GM23338 (cell line): ENCODE results near the gene GFRA1. TPM values are rescaled to one million over a fixed set of nuclear protein-coding genes. Genes with fewer than 3 reads are reported as not detected.

Source experiments
- ATAC-seq: fragments of 200-7000 bp; cut with Tn5 transposase; 3 replicates; pipeline ENCODE4 v1.9.1; 2020
- DNase-seq: peaks from one replicate; pipeline ENCODE4 v3.0.0-alpha.2; 2015; ENCODE audit warnings: low spot score
- H2AFZ ChIP-seq: fragments of 200-600 bp; sonication (generic); 2 replicates; pipeline ENCODE4 v1.8.0; 2016; ENCODE audit warnings: antibody characterized with exemption, mild to moderate bottlenecking, moderate library complexity
- H3F3A ChIP-seq: fragments of 200-600 bp; sonication (generic); replicated peaks from 2 replicates; pipeline ENCODE4 v1.8.0; 2017; ENCODE audit warnings: antibody characterized with exemption, mixed run types, low read depth
- H3K27ac ChIP-seq: fragments of 200-600 bp; sonication (generic); 2 replicates; pipeline ENCODE4 v1.6.1; 2016; ENCODE audit warnings: low read depth
- H3K27me3 ChIP-seq: fragments of 200-600 bp; sonication (generic); 2 replicates; pipeline ENCODE4 v1.8.0; 2016; ENCODE audit warnings: mild to moderate bottlenecking, mixed run types, moderate library complexity; ENCODE audit not compliant: insufficient read depth
- H3K36me3 ChIP-seq: fragments of 200-600 bp; sonication (generic); 2 replicates; pipeline ENCODE4 v1.8.0; 2016; ENCODE audit warnings: mild to moderate bottlenecking; ENCODE audit not compliant: insufficient read depth
- H3K4me1 ChIP-seq: fragments of 200-600 bp; sonication (generic); 2 replicates; pipeline ENCODE4 v1.8.0; 2016; ENCODE audit warnings: mild to moderate bottlenecking, moderate library complexity; ENCODE audit not compliant: insufficient read depth
- H3K4me2 ChIP-seq: fragments of 200-600 bp; sonication (generic); 2 replicates; pipeline ENCODE4 v1.7.1; 2017; ENCODE audit warnings: mixed run types
- H3K4me3 ChIP-seq: fragments of 200-600 bp; sonication (generic); 2 replicates; pipeline ENCODE4 v1.6.1; 2016; ENCODE audit warnings: mixed run types
- H3K79me2 ChIP-seq: fragments of 200-600 bp; sonication (generic); replicated peaks from 2 replicates; pipeline ENCODE4 v1.8.0; 2017; ENCODE audit warnings: mild to moderate bottlenecking; ENCODE audit not compliant: insufficient read depth
- H3K9me2 ChIP-seq: fragments of 200-600 bp; sonication (generic); 2 replicates; pipeline ENCODE4 v1.8.0; 2017; ENCODE audit not compliant: insufficient read depth
- H4K20me1 ChIP-seq: fragments of 200-600 bp; sonication (generic); replicated peaks from 2 replicates; pipeline ENCODE4 v1.8.0; 2017; ENCODE audit warnings: mild to moderate bottlenecking; ENCODE audit not compliant: insufficient read depth
- H3K27ac Mint-ChIP-seq: 2 replicates; pipeline ENCODE4 v1.8.0; 2020; ENCODE audit warnings: inconsistent platforms, mild to moderate bottlenecking, moderate library complexity, mixed read lengths
- H3K27me3 Mint-ChIP-seq: 3 replicates; pipeline ENCODE4 v1.8.0; 2022; ENCODE audit warnings: low read depth, mild to moderate bottlenecking, moderate library complexity, mixed read lengths, inconsistent platforms; ENCODE audit not compliant: insufficient read depth, poor library complexity
- H3K36me3 Mint-ChIP-seq: 3 replicates; pipeline ENCODE4 v1.8.0; 2021; ENCODE audit warnings: low read depth, mild to moderate bottlenecking, inconsistent platforms, moderate library complexity, mixed read lengths
- H3K4me1 Mint-ChIP-seq: 3 replicates; pipeline ENCODE4 v1.8.0; 2020; ENCODE audit warnings: mild to moderate bottlenecking, inconsistent platforms, mixed read lengths
- H3K4me3 Mint-ChIP-seq: 3 replicates; pipeline ENCODE4 v1.8.0; 2021; ENCODE audit warnings: moderate library complexity, mild to moderate bottlenecking, inconsistent platforms, mixed read lengths
- H3K9me3 Mint-ChIP-seq: 3 replicates; pipeline ENCODE4 v1.8.0; 2020; ENCODE audit warnings: moderate library complexity, mild to moderate bottlenecking, inconsistent platforms, mixed read lengths
- CREB1 ChIP-seq: fragments of 250-450 bp; sonication (Bioruptor Pico); IDR thresholded peaks from 2 replicates; pipeline ENCODE4 v1.5.0; 2020; ENCODE audit warnings: low read depth, mild to moderate bottlenecking, moderate library complexity
- JUNB ChIP-seq: IDR thresholded peaks from one replicate; pipeline ENCODE4 v1.6.1; 2016; ENCODE audit warnings: antibody characterized with exemption; ENCODE audit not compliant: unreplicated experiment
- NANOG ChIP-seq: IDR thresholded peaks from 2 replicates; pipeline ENCODE4 v1.6.1; 2016; ENCODE audit warnings: antibody characterized with exemption, borderline replicate concordance
- ZNF114 ChIP-seq: fragments of 250-450 bp; sonication (Bioruptor Pico); IDR thresholded peaks from 2 replicates; pipeline ENCODE4 v1.5.0; 2020; ENCODE audit warnings: mild to moderate bottlenecking, moderate library complexity
- ZNF331 ChIP-seq: fragments of 250-450 bp; sonication (Bioruptor Pico); IDR thresholded peaks from 2 replicates; pipeline ENCODE4 v1.5.0; 2020; ENCODE audit warnings: low read depth, mild to moderate bottlenecking, moderate library complexity
- polyA plus RNA-seq: library from polyadenylated mRNA; unstranded; fragments of >200 nt; fragmentation: Nextera tagmentation; extraction: Ambion mirVana; gene quantifications from 2 replicates; pipeline ENCODE4 v1.2.1, GENCODE V29; 2016
- total RNA-seq: library from RNA; depleted of rRNA; stranded (reverse); fragments of >200 nt; shearing (Covaris generic); gene quantifications from 2 replicates; pipeline ENCODE4 v1.2.3, GENCODE V29; 2014
- TF ChIP-seq, protein P1 (sequence below): IDR thresholded peaks from one replicate; pipeline ENCODE4 v1.6.1; 2018; ENCODE audit warnings: antibody characterized with exemption; ENCODE audit not compliant: unreplicated experiment
- TF ChIP-seq, protein P2 (sequence below): IDR thresholded peaks from 2 replicates; pipeline ENCODE4 v1.6.1; 2016; ENCODE audit warnings: antibody characterized with exemption
- TF ChIP-seq, protein P3 (sequence below): fragments of 250-450 bp; sonication (Bioruptor Pico); IDR thresholded peaks from 2 replicates; pipeline ENCODE4 v1.5.0; 2020; ENCODE audit warnings: mild to moderate bottlenecking, moderate library complexity

Gene GFRA1
- total and polyA plus RNA-seq, 2 experiments from 2014 or later = 1.4 to 2.8 TPM

DNA sequence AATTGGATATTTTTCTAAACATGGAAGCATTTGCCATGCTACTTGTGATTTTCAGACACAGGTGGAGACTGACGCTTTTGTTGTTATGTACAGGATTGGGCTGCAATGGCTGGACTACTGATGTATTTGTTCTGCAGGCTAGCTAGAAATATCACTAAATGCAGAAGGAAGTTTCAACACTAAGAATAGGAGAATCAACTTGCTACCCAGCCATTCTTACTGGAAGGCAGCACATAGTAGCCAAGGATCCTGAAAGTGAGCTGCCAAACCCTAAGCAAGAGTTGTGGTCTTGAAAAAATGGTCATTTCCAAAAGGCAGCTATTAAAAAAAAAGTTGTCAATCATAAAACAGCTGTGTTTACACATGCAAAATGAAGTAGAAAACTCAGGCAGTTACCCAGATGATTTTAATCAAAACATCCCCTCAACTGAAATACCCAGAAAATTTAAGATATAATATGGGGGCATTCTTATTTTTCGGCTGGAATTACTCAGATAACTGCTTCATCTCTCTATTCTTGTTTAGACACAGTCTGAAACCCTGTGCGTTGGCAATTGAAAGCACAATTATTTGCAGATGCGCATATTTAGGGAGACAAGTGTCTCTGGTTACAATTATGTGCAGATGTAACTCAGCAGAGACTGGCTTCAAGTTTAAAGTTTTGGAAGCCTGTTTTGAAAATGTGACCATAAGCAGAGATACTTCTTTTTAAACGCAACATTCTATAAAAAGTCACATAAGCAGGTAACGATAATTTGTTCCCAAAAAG is 31.2 kb downstream of the GFRA1 start:
- Mint-ChIP-seq H3K4me1 (peaks cover 11% of the 10 kb centered on the region; the same call in 2 of the 3 replicates), H3K9me3 (no peaks in the 10 kb centered on the region), H3K27ac (no peak overlapping the region), H3K36me3 (no peaks in the 10 kb centered on the region), H3K27me3 (peaks cover 2% of the 10 kb centered on the region), H3K4me3 (no peak overlapping the region)
- Histone ChIP-seq H3K4me1 (no peaks in the 10 kb centered on the region), H3F3A (no peaks in the 10 kb centered on the region), H3K79me2 (no peaks in the 10 kb centered on the region), H4K20me1 (no peaks in the 10 kb centered on the region), H3K36me3 (no peaks in the 10 kb centered on the region), H3K9me2 (no peaks in the 10 kb centered on the region), H3K27me3 (no peaks in the 10 kb centered on the region), H2AFZ (no peak overlapping the region), H3K4me2 (no peak overlapping the region), H3K27ac (no peak overlapping the region), H3K4me3 (no peak overlapping the region)
- ATAC-seq = no peak
- DNase-seq = no peak
- no peak for TF ChIP-seq ZNF114 (CRISPR knock-in tag)

DNA sequence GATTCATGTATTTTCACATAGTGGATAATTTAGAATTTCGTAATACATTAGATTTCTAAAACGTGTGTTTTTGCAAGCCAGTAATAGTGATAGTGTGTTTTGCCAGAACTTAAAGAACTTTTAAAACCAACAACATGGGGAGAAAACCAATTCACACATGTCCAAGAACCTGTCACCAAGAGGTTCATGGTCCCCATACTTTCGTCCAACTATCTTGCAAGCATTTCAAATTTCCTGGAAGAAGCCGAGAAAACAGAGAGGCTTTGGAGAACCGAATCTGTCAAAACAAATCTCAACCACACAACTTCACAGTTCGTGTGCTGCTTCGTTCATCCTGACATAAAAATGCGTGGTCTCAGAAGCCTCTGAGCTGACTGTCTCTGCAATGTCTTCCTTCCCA is 31.9 kb downstream of the GFRA1 start:
- H3K9me3 Mint-ChIP-seq = no peaks in the 10 kb centered on the region; the same call in 2 of the 3 replicates
- Histone ChIP-seq H3K9me2 (no peaks in the 10 kb centered on the region), H3K4me3 (no peak overlapping the region), H3K36me3 (no peaks in the 10 kb centered on the region), H3F3A (no peaks in the 10 kb centered on the region), H3K79me2 (no peaks in the 10 kb centered on the region), H3K27me3 (no peaks in the 10 kb centered on the region), H2AFZ (no peak overlapping the region), H3K4me1 (no peaks in the 10 kb centered on the region), H4K20me1 (no peaks in the 10 kb centered on the region), H3K27ac (no peak overlapping the region), H3K4me2 (no peak overlapping the region)
- ATAC-seq (no peak), DNase-seq (no peak)
- H3K27ac Mint-ChIP-seq = no peak overlapping the region
- H3K27me3 Mint-ChIP-seq = peaks cover 2% of the 10 kb centered on the region
- no peaks in the 10 kb centered on the region for H3K36me3 Mint-ChIP-seq
- H3K4me1 Mint-ChIP-seq = peaks cover 11% of the 10 kb centered on the region; the same call in 2 of the 3 replicates
- H3K4me3 Mint-ChIP-seq = no peak overlapping the region
- TF ChIP-seq, protein P1, sequence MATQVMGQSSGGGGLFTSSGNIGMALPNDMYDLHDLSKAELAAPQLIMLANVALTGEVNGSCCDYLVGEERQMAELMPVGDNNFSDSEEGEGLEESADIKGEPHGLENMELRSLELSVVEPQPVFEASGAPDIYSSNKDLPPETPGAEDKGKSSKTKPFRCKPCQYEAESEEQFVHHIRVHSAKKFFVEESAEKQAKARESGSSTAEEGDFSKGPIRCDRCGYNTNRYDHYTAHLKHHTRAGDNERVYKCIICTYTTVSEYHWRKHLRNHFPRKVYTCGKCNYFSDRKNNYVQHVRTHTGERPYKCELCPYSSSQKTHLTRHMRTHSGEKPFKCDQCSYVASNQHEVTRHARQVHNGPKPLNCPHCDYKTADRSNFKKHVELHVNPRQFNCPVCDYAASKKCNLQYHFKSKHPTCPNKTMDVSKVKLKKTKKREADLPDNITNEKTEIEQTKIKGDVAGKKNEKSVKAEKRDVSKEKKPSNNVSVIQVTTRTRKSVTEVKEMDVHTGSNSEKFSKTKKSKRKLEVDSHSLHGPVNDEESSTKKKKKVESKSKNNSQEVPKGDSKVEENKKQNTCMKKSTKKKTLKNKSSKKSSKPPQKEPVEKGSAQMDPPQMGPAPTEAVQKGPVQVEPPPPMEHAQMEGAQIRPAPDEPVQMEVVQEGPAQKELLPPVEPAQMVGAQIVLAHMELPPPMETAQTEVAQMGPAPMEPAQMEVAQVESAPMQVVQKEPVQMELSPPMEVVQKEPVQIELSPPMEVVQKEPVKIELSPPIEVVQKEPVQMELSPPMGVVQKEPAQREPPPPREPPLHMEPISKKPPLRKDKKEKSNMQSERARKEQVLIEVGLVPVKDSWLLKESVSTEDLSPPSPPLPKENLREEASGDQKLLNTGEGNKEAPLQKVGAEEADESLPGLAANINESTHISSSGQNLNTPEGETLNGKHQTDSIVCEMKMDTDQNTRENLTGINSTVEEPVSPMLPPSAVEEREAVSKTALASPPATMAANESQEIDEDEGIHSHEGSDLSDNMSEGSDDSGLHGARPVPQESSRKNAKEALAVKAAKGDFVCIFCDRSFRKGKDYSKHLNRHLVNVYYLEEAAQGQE = no peak
- TF ChIP-seq, protein P2, sequence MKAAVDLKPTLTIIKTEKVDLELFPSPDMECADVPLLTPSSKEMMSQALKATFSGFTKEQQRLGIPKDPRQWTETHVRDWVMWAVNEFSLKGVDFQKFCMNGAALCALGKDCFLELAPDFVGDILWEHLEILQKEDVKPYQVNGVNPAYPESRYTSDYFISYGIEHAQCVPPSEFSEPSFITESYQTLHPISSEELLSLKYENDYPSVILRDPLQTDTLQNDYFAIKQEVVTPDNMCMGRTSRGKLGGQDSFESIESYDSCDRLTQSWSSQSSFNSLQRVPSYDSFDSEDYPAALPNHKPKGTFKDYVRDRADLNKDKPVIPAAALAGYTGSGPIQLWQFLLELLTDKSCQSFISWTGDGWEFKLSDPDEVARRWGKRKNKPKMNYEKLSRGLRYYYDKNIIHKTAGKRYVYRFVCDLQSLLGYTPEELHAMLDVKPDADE = no peak
- TF ChIP-seq JUNB = no peak
- no peak for TF ChIP-seq ZNF331
- TF ChIP-seq, protein P3, sequence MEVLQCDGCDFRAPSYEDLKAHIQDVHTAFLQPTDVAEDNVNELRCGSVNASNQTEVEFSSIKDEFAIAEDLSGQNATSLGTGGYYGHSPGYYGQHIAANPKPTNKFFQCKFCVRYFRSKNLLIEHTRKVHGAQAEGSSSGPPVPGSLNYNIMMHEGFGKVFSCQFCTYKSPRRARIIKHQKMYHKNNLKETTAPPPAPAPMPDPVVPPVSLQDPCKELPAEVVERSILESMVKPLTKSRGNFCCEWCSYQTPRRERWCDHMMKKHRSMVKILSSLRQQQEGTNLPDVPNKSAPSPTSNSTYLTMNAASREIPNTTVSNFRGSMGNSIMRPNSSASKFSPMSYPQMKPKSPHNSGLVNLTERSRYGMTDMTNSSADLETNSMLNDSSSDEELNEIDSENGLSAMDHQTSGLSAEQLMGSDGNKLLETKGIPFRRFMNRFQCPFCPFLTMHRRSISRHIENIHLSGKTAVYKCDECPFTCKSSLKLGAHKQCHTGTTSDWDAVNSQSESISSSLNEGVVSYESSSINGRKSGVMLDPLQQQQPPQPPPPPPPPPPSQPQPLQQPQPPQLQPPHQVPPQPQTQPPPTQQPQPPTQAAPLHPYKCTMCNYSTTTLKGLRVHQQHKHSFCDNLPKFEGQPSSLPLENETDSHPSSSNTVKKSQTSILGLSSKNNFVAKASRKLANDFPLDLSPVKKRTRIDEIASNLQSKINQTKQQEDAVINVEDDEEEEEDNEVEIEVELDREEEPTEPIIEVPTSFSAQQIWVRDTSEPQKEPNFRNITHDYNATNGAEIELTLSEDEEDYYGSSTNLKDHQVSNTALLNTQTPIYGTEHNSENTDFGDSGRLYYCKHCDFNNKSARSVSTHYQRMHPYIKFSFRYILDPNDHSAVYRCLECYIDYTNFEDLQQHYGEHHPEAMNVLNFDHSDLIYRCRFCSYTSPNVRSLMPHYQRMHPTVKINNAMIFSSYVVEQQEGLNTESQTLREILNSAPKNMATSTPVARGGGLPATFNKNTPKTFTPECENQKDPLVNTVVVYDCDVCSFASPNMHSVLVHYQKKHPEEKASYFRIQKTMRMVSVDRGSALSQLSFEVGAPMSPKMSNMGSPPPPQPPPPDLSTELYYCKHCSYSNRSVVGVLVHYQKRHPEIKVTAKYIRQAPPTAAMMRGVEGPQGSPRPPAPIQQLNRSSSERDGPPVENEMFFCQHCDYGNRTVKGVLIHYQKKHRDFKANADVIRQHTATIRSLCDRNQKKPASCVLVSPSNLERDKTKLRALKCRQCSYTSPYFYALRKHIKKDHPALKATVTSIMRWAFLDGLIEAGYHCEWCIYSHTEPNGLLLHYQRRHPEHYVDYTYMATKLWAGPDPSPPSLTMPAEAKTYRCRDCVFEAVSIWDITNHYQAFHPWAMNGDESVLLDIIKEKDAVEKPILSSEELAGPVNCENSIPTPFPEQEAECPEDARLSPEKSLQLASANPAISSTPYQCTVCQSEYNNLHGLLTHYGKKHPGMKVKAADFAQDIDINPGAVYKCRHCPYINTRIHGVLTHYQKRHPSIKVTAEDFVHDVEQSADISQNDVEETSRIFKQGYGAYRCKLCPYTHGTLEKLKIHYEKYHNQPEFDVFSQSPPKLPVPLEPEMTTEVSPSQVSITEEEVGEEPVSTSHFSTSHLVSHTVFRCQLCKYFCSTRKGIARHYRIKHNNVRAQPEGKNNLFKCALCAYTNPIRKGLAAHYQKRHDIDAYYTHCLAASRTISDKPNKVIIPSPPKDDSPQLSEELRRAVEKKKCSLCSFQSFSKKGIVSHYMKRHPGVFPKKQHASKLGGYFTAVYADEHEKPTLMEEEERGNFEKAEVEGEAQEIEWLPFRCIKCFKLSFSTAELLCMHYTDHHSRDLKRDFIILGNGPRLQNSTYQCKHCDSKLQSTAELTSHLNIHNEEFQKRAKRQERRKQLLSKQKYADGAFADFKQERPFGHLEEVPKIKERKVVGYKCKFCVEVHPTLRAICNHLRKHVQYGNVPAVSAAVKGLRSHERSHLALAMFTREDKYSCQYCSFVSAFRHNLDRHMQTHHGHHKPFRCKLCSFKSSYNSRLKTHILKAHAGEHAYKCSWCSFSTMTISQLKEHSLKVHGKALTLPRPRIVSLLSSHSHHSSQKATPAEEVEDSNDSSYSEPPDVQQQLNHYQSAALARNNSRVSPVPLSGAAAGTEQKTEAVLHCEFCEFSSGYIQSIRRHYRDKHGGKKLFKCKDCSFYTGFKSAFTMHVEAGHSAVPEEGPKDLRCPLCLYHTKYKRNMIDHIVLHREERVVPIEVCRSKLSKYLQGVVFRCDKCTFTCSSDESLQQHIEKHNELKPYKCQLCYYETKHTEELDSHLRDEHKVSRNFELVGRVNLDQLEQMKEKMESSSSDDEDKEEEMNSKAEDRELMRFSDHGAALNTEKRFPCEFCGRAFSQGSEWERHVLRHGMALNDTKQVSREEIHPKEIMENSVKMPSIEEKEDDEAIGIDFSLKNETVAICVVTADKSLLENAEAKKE (CRISPR knock-in tag) = no peak
- TF ChIP-seq NANOG = no peak
- TF ChIP-seq CREB1 (CRISPR knock-in tag) = no peak
